Adrenal gland (tissue), 12 donors: ENCODE results near the gene MID1. TPM values are rescaled to one million over a fixed set of nuclear protein-coding genes. Genes with fewer than 3 reads are reported as not detected.

Source experiments
- DNase-seq, 7 donors: peaks; one replicate each; pipeline ENCODE4 v3.0.0-alpha.2; 2019 to 2020
- H3K27ac ChIP-seq, 5 donors: fragments of 200-600 bp; sonication (generic) in 4 of 5; 1 replicate in 3 of 5; 2 replicates in 2 of 5; pipeline versions ENCODE4 v1.5.1 to v1.8.0; 2016 to 2020; ENCODE audit warnings: mild to moderate bottlenecking in 1 of 5
- H3K27me3 ChIP-seq: fragments of 200-600 bp; 2 replicates; pipeline ENCODE4 v1.8.0; 2021
- H3K36me3 ChIP-seq, 2 donors: fragments of 200-600 bp; replicated peaks in 1 of 2; 1 replicate in 1 of 2; 2 replicates in 1 of 2; pipeline versions ENCODE4 v1.5.1 to v1.8.0; 2018 to 2022
- H3K4me1 ChIP-seq, 2 donors: fragments of 200-600 bp; replicated peaks in 1 of 2; 1 replicate in 1 of 2; 2 replicates in 1 of 2; pipeline versions ENCODE4 v1.5.1 to v1.8.0; 2018 to 2021
- H3K4me3 ChIP-seq, 4 donors: fragments of 200-600 bp; sonication (generic) in 3 of 4; one replicate each; pipeline ENCODE4 v1.5.1; 2016 to 2018
- H3K9me3 ChIP-seq, 3 donors: fragments of 200-600 bp; sonication (generic) in 1 of 3; replicated peaks in 1 of 3; 1 replicate in 2 of 3; 2 replicates in 1 of 3; pipeline versions ENCODE4 v1.5.1 to v1.8.0; 2016 to 2021
- CTCF ChIP-seq, 6 experiments: fragments of 450-650 bp in 4 of 6; fragments of 200-600 bp in 2 of 6; sonication (generic) in 1 of 6; IDR thresholded peaks; 1 replicate in 5 of 6; 2 replicates in 1 of 6; pipeline versions ENCODE4 v1.5.1 to v1.8.0; 2016 to 2021; ENCODE audit warnings: antibody characterized with exemption in 6 of 6, mild to moderate bottlenecking in 2 of 6, moderate library complexity in 1 of 6
- POLR2A ChIP-seq, 2 donors: fragments of 450-650 bp; IDR thresholded peaks; one replicate each; pipeline ENCODE4 v1.6.1; 2017; ENCODE audit warnings: antibody characterized with exemption in 2 of 2, mild to moderate bottlenecking in 2 of 2, moderate library complexity in 1 of 2
- WGBS, 4 donors: extraction: QIAGEN DNeasy Blood & Tissue Kit in 2 of 4; methylation state at CpG; one replicate each; pipeline versions ENCODE4 v1.1.5 to v1.1.7; 2013 to 2017; 5-methylcytosine and 5-hydroxymethylcytosine counted together
- intact Hi-C, 2 donors: fragments of 100-400 bp; cut with DNase I; formaldehyde crosslinking; loops; one replicate each; pipeline versions ENCODE4 v1.14.1 to v1.15.0; 2022 to 2023
- polyA plus RNA-seq, 3 donors: library from polyadenylated mRNA; stranded (reverse); fragments of 200-250 nt in 2 of 3; fragments of 350-450 nt in 1 of 3; fragmentation: Illumina TruSeq in 1 of 3; extraction: RNeasy Lipid Tissue Mini Kit (QIAGEN cat#74804) in 1 of 3; gene quantifications; one replicate each; pipeline ENCODE4 v1.2.3, GENCODE V29; 2013 to 2014
- total RNA-seq, 9 donors: library from RNA; depleted of rRNA in 4 of 9; stranded (reverse); fragments of >200 nt in 4 of 9; fragments of 120-200 nt in 1 of 9; fragmentation: NEBNext Ultra II Directional in 1 of 9; extraction: Animal tissue kit (Norgen Biotek cat#: 25700) in 1 of 9; gene quantifications; one replicate each; pipeline versions ENCODE4 v1.1.0 to v1.2.4, GENCODE V29; 2013 to 2023
- donor health status: healthy with polysubstance abuse.
- donor health status: Bipolar disorder and iron deficiency.
- donor health status: DM: yes; HTN: yes; CAD: no.
- donor health status: DM: no; HTN: no; CAD: no.
- donor health status: DM: no; HTN: no; CAD: no.
- donor health status: DM: yes; HTN: yes; CAD: no.

The MID1 gene
- total and polyA plus RNA-seq, 12 donors, result 3.6 to 19.4 (median 7.7) TPM

GRCh38 chrX:10526451-10526850 is 93.9 kb downstream of the MID1 start:
- intact Hi-C loops, result no loop called here
- Histone ChIP-seq H3K27ac (no peak overlapping the region), H3K27me3 (no peaks in the 10 kb centered on the region), H3K4me3 (no peak overlapping the region), H3K4me1 (no peaks in the 10 kb centered on the region), H3K36me3 (no peaks in the 10 kb centered on the region), H3K9me3 (no peaks in the 10 kb centered on the region)
- WGBS, 4 donors, result 50 to 86% (median 74%) methylated on average over 1 of the region's 1 CpG
- TF ChIP-seq POLR2A (IDR thresholded peaks at IDR 0.05) (no peak), CTCF (IDR thresholded peaks at IDR 0.05) (no peak)
- DNase-seq, result no peak

- 58 to 85% (median 66%) methylated on average over 3 to 6 of the region's 6 CpGs for WGBS, 4 donors
- Histone ChIP-seq H3K27ac (no peak overlapping the region), H3K9me3 (no peaks in the 10 kb centered on the region), H3K27me3 (no peaks in the 10 kb centered on the region), H3K4me3 (no peak overlapping the region), H3K36me3 (no peaks in the 10 kb centered on the region), H3K4me1 (no peaks in the 10 kb centered on the region)
- TF ChIP-seq POLR2A (IDR thresholded peaks at IDR 0.05) (no peak), CTCF (IDR thresholded peaks at IDR 0.05) (no peak)
- intact Hi-C loops, result no loop called here
- no peak for DNase-seq
Observed at GRCh38 chrX:10525381-10526120, 94.8 kb downstream of the MID1 start.

GRCh38 chrX:10524578-10524977 is 95.8 kb downstream of the MID1 start:
- intact Hi-C loops, result no loop called here
- Histone ChIP-seq H3K4me3 (no peak overlapping the region), H3K4me1 (no peaks in the 10 kb centered on the region), H3K27ac (no peak overlapping the region), H3K27me3 (no peaks in the 10 kb centered on the region), H3K9me3 (no peaks in the 10 kb centered on the region), H3K36me3 (no peaks in the 10 kb centered on the region)
- DNase-seq, result no peak
- TF ChIP-seq CTCF (IDR thresholded peaks at IDR 0.05), result no peak
- no peak for TF ChIP-seq POLR2A (IDR thresholded peaks at IDR 0.05)
- 59 to 88% (median 78%) methylated on average over 1 of the region's 1 CpG for WGBS, 4 donors

- TF ChIP-seq CTCF (IDR thresholded peaks at IDR 0.05) (no peak), POLR2A (IDR thresholded peaks at IDR 0.05) (no peak)
- no peaks in the 10 kb centered on the region for H3K9me3 ChIP-seq
- DNase-seq, result no peak
- H3K27me3 ChIP-seq, result no peaks in the 10 kb centered on the region
- no peak overlapping the region for H3K27ac ChIP-seq
- H3K4me1 ChIP-seq, result no peaks in the 10 kb centered on the region
- intact Hi-C loops, result no loop called here
- no peak overlapping the region for H3K4me3 ChIP-seq
- H3K36me3 ChIP-seq, result no peaks in the 10 kb centered on the region
Observed at GRCh38 chrX:10519761-10520160, 100.6 kb downstream of the MID1 start.
